Caco-2 (cell line): ENCODE results near the gene MTHFSD. TPM values are rescaled to one million over a fixed set of nuclear protein-coding genes. Genes with fewer than 3 reads are reported as not detected.

Source experiments
- BruUV-seq: library from RNA; stranded (reverse); fragments of 400-500 nt; replicated peaks from 2 replicates; lab custom pipeline; 2021; lab: Mats Ljungman, UMichigan
- CTCF ChIA-PET: fragments of 300-600 bp; sonication (Branson Sonifier 250); formaldehyde crosslinking; loops from one replicate; lab custom pipeline; 2022; ENCODE audit warnings: antibody characterized with exemption; lab: Charles Lee
- POLR2A ChIA-PET: fragments of 300-600 bp; sonication (Branson Sonifier 250); formaldehyde crosslinking; loops from one replicate; lab custom pipeline; 2022; ENCODE audit warnings: antibody characterized with exemption; lab: Charles Lee
- DNase-seq, 2 experiments: peaks; one replicate each; pipeline versions ENCODE4 v3.0.0 to v3.0.0-alpha.2; 2020 to 2022
- H3K27me3 ChIP-seq: replicated peaks from 2 replicates; pipeline ENCODE4 v1.6.0; 2011; ENCODE audit warnings: low read length; ENCODE audit not compliant: control insufficient read depth, insufficient read depth
- H3K36me3 ChIP-seq: 2 replicates; pipeline ENCODE4 v1.5.1; 2011; ENCODE audit warnings: low read length; ENCODE audit not compliant: control insufficient read depth, insufficient read depth
- H3K4me1 ChIP-seq: fragments of 250-450 bp; sonication (Bioruptor Pico); 2 replicates; pipeline ENCODE4 v1.5.1; 2020; ENCODE audit warnings: mild to moderate bottlenecking
- H3K4me3 ChIP-seq: 2 replicates; pipeline ENCODE4 v1.5.1; 2011; ENCODE audit warnings: low read depth, mild to moderate bottlenecking, control low read depth, low read length
- H3K9me3 ChIP-seq: fragments of 250-450 bp; sonication (Bioruptor Pico); 2 replicates; pipeline ENCODE4 v1.5.1; 2020; ENCODE audit warnings: mild to moderate bottlenecking, moderate library complexity
- H3K27ac Mint-ChIP-seq: one replicate; pipeline ENCODE4 v1.8.0; 2022; ENCODE audit warnings: mixed read lengths; ENCODE audit not compliant: unreplicated experiment
- H3K27me3 Mint-ChIP-seq: one replicate; pipeline ENCODE4 v1.8.0; 2022; ENCODE audit warnings: mixed read lengths; ENCODE audit not compliant: insufficient read depth, unreplicated experiment
- H3K36me3 Mint-ChIP-seq: one replicate; pipeline ENCODE4 v1.8.0; 2022; ENCODE audit warnings: mild to moderate bottlenecking, mixed read lengths; ENCODE audit not compliant: insufficient read depth, unreplicated experiment
- H3K4me1 Mint-ChIP-seq: one replicate; pipeline ENCODE4 v1.8.0; 2022; ENCODE audit warnings: low read depth, mixed read lengths; ENCODE audit not compliant: unreplicated experiment
- H3K4me3 Mint-ChIP-seq: one replicate; pipeline ENCODE4 v1.8.0; 2022; ENCODE audit warnings: mild to moderate bottlenecking, moderate library complexity, mixed read lengths; ENCODE audit not compliant: unreplicated experiment
- H3K9me3 Mint-ChIP-seq: one replicate; pipeline ENCODE4 v1.8.0; 2022; ENCODE audit warnings: mixed read lengths; ENCODE audit not compliant: unreplicated experiment
- intact Hi-C: fragments of 100-400 bp; cut with micrococcal nuclease; formaldehyde crosslinking; loops from one replicate; pipeline ENCODE4 v1.10.0; 2022; ENCODE audit not compliant: unreplicated experiment
- total RNA-seq: library from RNA; stranded (reverse); gene quantifications from 2 replicates; pipeline ENCODE4 v1.2.3, GENCODE V29; 2022
- TF ChIP-seq, protein P1 (sequence below), 2 experiments: fragments of 200-600 bp in 1 of 2; IDR thresholded peaks; 1 replicate in 1 of 2; 2 replicates in 1 of 2; pipeline versions ENCODE4 v1.5.1 to v1.8.0; 2011 to 2022; ENCODE audit warnings: antibody characterized with exemption in 1 of 2, control low read depth in 1 of 2, inconsistent platforms in 1 of 2, low read depth in 1 of 2, low read length in 1 of 2, mild to moderate bottlenecking in 1 of 2, moderate library complexity in 1 of 2; ENCODE audit not compliant: insufficient read depth in 1 of 2, severe bottlenecking in 1 of 2, unreplicated experiment in 1 of 2

Gene MTHFSD
- total RNA-seq, 1 experiment from 2014 or later: 33.0 TPM

DNA sequence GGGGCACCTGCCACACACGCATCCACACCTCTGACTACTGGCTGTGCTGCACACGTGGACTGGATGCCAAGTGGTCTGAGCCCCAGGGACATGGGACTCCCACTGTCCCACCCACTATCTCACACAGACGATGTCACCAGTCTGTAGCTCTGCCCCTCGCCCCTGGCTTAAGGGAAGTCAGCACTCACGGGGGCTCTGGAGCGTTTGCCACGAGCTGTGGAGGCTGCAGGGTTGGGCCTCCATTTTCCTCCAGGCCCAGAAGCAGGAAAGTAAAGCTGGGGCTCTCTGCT is 22.6 kb downstream of the MTHFSD start:
- Mint-ChIP-seq H3K4me1 (no peaks in the 10 kb centered on the region), H3K27me3 (no peaks in the 10 kb centered on the region), H3K9me3 (no peaks in the 10 kb centered on the region), H3K27ac (no peak overlapping the region), H3K36me3 (no peaks in the 10 kb centered on the region), H3K4me3 (no peak overlapping the region)
- no peaks in the 10 kb centered on the region for H3K27me3 ChIP-seq
- TF ChIP-seq, protein P1, sequence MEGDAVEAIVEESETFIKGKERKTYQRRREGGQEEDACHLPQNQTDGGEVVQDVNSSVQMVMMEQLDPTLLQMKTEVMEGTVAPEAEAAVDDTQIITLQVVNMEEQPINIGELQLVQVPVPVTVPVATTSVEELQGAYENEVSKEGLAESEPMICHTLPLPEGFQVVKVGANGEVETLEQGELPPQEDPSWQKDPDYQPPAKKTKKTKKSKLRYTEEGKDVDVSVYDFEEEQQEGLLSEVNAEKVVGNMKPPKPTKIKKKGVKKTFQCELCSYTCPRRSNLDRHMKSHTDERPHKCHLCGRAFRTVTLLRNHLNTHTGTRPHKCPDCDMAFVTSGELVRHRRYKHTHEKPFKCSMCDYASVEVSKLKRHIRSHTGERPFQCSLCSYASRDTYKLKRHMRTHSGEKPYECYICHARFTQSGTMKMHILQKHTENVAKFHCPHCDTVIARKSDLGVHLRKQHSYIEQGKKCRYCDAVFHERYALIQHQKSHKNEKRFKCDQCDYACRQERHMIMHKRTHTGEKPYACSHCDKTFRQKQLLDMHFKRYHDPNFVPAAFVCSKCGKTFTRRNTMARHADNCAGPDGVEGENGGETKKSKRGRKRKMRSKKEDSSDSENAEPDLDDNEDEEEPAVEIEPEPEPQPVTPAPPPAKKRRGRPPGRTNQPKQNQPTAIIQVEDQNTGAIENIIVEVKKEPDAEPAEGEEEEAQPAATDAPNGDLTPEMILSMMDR (IDR thresholded peaks at IDR 0.05; ENCODE audit: insufficient read depth in 1 of 2, low read depth in 1 of 2, low read length in 1 of 2, severe bottlenecking in 1 of 2, unreplicated experiment in 1 of 2): no peak
- ChIA-PET CTCF (no interaction called here), POLR2A (no interaction called here)
- no peaks in the 10 kb centered on the region for H3K4me1 ChIP-seq
- H3K4me3 ChIP-seq: no peak overlapping the region
- H3K36me3 ChIP-seq: no peaks in the 10 kb centered on the region
- no peak for DNase-seq
- BruUV-seq: no TSS peak
- intact Hi-C loops: no loop called here
- H3K9me3 ChIP-seq: no peaks in the 10 kb centered on the region

DNA sequence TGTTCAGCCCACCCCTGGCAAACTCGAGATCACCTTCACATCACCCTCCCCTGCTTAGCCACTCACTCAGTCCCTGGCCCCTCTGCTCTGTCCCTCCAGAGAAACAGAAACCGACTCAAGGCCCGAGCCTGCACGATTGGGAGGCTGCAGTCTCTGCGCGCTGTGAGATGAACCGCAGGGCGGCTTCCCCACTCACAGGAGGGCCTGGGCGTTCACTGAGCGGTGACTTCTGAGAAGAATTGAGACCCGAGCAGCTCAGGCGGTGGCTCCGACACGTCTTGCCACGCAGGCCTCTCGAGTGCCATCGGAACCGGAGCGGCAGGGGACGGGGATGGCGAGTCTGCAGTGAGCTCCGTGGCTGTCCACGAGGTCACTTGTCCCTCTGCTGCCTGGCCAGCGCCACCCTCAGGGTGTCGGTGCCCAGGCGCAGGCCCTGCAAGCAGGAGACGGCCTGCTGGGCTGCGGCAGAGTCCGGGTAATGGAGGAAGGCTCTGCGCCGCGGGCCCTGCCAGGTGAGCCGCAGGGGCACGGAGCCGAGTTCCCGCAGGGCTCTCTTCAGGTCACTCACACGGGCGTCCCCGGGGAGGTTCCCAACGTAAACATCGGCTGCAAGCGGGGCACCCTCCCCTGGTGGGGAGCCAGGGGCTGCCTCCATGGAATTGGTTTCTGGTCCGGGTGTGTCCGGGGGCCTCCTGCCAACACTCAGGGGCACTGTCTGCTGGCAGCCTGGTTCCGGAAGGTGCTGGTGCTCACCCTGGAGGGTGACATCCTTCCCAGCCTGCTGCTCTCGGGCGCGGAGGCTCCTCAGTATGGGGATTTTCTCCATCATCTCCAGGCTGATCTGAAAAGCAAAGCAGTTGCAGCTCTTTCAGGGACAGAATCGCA is 23.2 kb downstream of the MTHFSD start:
- H3K9me3 Mint-ChIP-seq: no peaks in the 10 kb centered on the region
- H3K4me3 Mint-ChIP-seq: no peak overlapping the region
- Histone ChIP-seq H3K9me3 (no peaks in the 10 kb centered on the region), H3K4me3 (no peak overlapping the region), H3K36me3 (no peaks in the 10 kb centered on the region), H3K27me3 (no peaks in the 10 kb centered on the region), H3K4me1 (no peaks in the 10 kb centered on the region)
- H3K27ac Mint-ChIP-seq: no peak overlapping the region
- no peaks in the 10 kb centered on the region for H3K36me3 Mint-ChIP-seq
- TF ChIP-seq, protein P1 (IDR thresholded peaks at IDR 0.05; ENCODE audit: insufficient read depth in 1 of 2, low read depth in 1 of 2, low read length in 1 of 2, severe bottlenecking in 1 of 2, unreplicated experiment in 1 of 2): no peak
- ChIA-PET CTCF (no interaction called here), POLR2A (no interaction called here)
- no peaks in the 10 kb centered on the region for H3K27me3 Mint-ChIP-seq
- intact Hi-C loops: no loop called here
- BruUV-seq: no TSS peak
- DNase-seq: no peak
- no peaks in the 10 kb centered on the region for H3K4me1 Mint-ChIP-seq

DNA sequence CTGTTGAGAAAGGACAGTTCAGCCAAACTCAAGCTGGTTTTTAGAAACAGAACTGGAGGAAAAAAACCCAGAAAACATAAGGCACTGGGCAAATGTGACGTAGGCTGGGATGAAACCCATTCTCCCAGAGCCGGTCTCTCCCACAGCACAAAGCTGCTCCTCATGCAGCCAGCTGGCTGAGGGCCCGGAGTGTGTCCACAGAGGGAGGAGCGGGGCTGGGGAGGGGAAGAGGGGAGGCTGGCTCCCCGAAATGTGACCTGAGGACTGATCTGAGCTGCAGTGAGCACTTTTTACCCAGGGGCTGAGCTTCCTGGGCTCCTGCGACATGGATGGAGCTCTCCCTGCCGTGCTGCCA is 23.9 kb downstream of the MTHFSD start:
- Mint-ChIP-seq H3K4me3 (no peak overlapping the region), H3K4me1 (no peaks in the 10 kb centered on the region), H3K27me3 (peaks cover 3% of the 10 kb centered on the region), H3K36me3 (no peaks in the 10 kb centered on the region), H3K9me3 (no peaks in the 10 kb centered on the region), H3K27ac (no peak overlapping the region)
- ChIA-PET POLR2A (no interaction called here), CTCF (no interaction called here)
- intact Hi-C loops: no loop called here
- no peaks in the 10 kb centered on the region for H3K27me3 ChIP-seq
- no TSS peak for BruUV-seq
- TF ChIP-seq, protein P1 (IDR thresholded peaks at IDR 0.05; ENCODE audit: insufficient read depth in 1 of 2, low read depth in 1 of 2, low read length in 1 of 2, severe bottlenecking in 1 of 2, unreplicated experiment in 1 of 2): no peak
- H3K9me3 ChIP-seq: no peaks in the 10 kb centered on the region
- H3K4me3 ChIP-seq: no peak overlapping the region
- H3K4me1 ChIP-seq: no peaks in the 10 kb centered on the region
- H3K36me3 ChIP-seq: no peaks in the 10 kb centered on the region
- DNase-seq: no peak
